HG03025 (cell line): ENCODE results near the gene CARMIL1.

Experiments used
- ATAC-seq: cut with Tn5 transposase; IDR thresholded peaks from one replicate; pipeline ENCODE4 v1.9.1; 2021; ENCODE audit warnings: mild to moderate bottlenecking, moderate library complexity; ENCODE audit not compliant: unreplicated experiment, low FRiP score

The CARMIL1 gene

DNA sequence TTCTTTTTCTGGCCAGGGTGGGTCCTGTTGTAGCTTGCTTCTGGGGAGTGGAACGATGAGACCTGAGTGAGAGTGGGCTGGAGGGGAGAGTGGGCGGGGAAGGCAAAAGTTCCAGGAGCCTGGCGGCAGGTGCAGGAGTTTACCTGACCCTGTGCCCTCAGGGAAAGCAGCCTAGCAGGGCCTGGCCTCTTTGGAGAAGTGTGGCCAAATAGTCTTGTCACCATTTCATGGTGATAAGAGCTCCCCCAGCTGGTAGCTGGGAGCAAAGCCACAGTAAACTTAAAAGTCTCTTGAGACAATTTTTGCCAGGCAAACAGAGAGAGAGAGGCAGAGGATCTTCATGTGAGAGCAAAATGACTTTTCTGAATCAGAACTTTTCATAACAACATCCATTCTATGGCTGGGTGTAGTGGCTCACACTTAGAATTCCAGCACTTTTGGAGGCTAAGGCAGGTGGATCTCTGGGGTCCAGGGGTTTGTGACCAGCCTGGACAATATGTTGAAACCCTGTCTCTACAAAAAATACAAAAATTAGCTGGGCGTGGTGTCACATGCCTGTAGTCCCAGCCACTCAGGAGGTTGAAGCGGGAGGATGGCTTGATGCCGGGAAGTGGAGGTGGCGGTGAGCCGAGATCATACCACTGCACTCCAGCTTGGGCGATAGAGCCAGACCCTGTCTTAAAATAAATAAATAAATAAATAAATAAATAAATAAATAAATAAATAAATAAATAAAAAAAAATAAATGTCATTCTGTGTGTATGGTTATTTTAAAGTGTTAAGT, 211.0 kb downstream of the CARMIL1 start:
- no peak for ATAC-seq

DNA sequence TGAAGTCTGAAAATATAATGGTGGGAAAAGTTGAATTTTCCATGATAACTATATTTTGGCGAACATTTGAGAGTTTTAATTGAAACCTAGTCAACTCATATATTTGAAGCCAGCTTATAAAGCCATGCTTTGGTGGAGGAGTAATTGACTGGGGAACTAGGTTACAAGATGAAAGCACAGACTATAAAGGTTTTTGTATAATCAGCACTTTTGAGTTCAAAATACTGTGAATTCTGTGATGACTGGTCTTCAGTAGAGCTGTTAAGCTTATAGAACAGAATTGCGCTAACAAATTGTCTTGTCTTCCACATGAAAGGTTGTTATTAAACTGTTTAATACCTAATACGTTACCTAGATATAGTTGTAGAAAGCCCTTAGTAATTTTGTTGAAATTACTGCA, 213.8 kb downstream of the CARMIL1 start:
- no peak for ATAC-seq

GRCh38 chr6:25494469-25494868, 215.3 kb downstream of the CARMIL1 start:
- no peak for ATAC-seq

- ATAC-seq = no peak
These were observed 218.3 kb downstream of the CARMIL1 start for GRCh38 chr6:25497383-25498040.

DNA sequence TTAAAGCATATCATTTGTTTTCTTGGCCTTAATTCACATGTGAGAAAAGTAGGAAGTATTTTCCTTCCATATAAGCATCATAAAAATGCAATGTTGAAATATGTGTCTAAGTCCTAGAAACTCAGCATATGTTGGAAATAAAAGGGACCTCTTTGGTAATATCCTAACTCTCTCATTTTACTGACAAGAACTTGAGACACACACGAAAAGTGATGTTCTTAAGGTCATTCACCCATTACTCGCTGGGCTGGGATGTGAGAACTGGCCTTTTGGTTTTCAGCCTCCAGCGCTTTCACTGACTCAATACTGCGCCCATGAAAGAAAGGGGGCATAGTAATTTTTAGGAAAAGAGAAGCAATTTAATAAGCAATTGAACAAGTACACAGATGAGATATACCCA, 219.3 kb downstream of the CARMIL1 start:
- ATAC-seq = no peak

GRCh38 chr6:25499615-25500235, 220.6 kb downstream of the CARMIL1 start:
- ATAC-seq = no peak

DNA sequence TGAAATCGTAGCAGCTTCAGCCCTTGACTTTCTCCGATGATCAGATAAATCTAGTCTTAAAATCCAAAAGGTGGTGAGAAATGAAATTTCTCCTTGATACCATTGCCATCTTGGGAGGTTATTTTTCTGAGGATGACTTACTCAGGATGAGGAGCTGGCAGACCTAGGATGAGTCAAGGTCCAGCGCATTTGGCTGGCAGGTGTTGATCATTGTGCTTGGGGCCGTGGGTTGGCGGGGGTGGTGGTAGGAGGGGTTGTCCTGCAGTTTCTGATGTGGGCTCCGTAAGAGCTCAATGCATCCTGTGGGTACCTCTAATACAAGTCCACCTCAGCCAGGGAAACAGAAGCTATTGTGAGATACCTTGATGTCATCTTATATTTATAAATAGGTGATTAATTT, 224.5 kb downstream of the CARMIL1 start:
- no peak for ATAC-seq

DNA sequence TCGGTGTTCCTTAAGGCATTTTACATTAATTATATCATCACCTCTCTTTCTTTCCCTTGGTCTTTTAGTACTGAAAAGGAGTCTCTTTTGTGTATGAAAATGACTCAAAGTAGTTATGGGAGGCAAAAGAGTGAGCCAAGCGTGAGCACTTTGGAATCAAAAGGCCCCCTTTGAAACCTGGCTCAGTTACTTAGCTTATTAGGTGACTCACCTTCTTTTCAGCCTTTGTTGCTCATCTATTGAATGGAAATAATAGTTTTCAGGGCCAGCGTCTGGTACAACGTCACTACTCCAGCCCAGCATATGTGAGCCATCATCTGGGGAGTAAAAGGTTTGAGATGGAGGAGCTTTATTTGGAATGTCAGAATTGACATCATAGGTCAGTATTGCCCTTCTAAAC, 225.5 kb downstream of the CARMIL1 start:
- ATAC-seq = no peak

- no peak for ATAC-seq
These were observed 226.8 kb downstream of the CARMIL1 start for GRCh38 chr6:25506020-25506419.

DNA sequence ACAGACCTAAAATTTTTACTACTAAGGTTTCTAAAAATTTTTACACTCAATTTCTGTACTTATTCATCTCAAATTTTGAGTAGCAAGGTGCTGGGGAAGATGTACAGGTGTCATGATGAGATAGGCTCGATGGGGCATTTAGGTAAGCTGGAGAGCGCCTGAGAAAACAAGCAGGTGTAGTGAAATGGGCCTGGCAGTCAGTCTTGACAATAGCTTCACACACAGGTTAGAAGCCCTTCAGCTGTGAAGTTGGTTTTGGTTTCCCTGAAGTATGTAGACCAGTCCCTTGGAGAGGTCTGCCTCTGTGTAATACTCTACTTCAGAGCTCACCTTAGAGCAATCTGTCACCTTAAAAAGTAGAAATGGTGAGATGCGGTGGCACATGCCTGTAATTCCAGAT, 228.9 kb downstream of the CARMIL1 start:
- no peak for ATAC-seq

GRCh38 chr6:25511376-25511775, 232.2 kb downstream of the CARMIL1 start:
- no peak for ATAC-seq

GRCh38 chr6:25512560-25512959, 233.4 kb downstream of the CARMIL1 start:
- no peak for ATAC-seq

- ATAC-seq = no peak
These were observed 240.7 kb downstream of the CARMIL1 start for GRCh38 chr6:25519856-25520255.

DNA sequence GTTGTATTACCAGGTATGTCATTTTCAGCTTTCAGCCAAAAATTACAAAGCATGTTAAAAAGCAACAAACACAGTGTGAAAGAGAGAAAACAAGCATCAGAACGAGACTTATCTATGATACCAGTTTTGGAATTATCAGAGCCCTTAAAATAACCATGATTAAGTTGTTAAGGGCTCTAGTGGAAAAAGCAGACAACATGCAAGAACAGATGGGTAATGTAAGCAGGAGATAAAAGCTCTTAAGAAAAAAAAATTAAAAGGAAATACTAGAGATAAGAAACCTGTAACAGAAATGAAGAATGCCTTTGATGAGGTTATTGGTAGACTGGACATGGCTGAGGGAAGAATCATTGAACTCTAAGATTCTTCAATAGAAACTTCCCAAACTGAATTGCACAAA, 245.4 kb downstream of the CARMIL1 start:
- no peak for ATAC-seq

DNA sequence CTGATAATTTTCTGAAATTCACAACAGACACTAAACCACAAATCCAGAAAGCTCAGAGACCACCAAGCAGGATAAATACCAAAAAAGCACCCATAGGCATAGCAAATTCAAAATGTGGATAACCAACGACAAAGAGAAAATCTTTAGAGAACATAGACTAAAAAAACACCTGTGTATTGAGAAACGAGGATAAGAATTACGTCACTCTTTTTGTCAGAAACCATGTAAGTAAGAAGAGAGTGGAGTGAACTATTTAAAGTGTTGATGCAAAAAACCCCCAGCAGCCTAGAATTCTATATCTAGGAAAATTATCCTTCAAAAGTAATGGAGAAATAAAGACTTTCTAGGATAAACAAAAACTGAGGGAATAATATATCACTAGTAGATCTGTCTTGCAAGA, 245.9 kb downstream of the CARMIL1 start:
- ATAC-seq = no peak

DNA sequence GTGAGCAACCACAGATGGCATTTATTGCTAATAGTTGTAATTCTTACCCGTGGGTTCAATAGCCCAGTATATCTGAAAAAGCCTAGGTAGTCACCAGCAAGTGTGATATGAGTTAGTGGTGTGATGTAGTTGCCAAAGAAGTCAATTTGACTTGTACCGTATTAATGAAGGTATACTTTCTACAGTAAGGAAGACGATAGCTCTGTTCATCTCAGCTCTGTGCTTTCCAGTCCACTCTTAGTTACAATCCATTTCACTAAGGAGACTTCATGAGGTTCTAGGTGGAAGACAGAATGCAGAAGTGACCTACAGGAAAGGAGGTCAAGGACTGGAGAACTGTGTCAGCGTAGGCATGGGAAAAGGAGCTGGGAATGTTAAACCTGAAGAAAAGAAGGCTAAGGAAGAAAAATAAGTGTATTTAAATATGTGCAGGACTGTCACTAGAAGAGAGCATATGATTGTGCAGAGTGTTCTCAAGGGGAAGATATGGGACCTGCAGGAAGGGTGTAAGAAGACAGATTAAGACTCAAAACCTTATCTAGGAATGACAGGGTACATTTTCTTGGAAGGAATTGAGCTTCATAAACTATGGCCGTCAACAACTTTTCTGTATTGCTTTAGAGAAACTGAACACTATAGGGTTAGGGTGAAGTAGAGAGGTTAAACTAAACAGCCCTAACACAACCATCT, 255.9 kb downstream of the CARMIL1 start:
- ATAC-seq = no peak

DNA sequence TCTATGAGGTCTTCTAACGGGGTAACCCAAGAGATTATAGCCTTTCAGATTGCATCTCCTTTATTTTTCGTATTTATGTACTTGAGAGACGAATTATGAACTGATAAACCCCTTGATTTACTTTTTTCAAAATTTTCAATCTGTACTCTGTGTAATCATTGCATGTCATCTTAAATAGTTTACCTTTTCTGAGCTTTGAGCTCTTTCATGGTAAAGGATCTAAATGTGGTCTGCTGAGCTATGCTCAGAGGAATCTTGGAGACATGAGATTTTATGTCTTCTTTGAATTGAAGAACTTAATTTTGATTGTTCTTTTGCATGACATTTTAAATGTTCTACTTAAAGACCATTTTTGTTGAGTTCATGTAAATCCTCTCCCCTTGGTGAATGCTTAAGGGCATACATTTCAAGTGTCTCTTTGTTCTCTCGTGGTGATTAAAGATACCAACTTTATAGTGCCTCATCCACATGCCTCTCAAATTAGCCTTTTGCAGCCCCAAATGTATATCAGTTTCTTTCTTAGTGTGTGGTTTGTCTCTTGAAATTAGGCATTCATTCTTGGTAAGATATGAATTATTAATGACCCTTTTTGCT, 256.6 kb downstream of the CARMIL1 start:
- ATAC-seq = no peak

DNA sequence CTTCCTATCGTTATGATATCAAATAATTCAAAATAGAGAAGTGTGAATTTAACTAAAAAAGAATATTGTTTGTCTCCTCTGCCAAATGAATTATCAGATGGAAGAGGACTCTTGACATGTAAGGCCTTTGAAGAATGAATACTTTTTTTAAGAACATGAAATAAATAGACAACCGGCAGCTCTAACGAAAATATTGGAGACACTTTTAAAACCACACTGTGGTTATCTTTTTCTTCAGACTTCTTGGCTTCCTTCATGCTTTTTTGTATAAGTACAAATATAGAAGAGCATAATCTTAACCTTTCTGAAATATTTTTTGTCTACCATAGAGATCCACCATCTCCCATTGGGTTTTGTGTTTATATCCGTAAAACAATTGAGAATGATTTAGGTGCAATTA, 257.6 kb downstream of the CARMIL1 start:
- ATAC-seq = no peak

DNA sequence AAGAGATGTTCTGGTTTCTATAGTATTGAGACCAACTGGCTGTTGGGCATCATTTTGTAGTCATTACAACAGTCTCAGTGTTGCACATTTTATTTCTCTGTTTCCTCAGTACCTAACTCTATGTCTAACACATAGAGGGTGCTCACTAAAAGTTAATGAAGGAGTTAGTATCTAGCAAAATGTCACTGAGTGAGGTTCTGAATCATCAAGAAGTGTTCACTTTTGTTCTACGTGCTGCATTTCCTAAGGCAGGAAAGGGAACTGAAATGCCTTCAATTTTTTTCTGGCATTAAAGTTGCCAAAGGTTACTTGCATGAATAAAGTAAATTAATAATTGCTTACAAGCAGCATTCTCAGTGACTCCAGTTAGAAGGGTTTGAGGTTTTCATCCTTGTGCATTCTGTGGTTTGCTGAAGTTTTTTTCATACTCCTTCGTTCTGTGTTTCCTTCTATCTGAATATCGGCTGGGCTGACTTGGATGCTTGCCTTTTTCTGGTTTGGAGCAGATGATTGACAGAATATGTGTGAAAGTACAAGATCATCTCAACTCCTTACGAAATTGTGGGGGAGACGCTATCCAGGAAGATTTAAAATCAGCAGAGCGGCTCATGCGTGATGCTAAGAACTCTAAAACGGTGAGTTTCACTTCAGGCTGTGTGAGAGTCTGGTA, 258.3 kb downstream of the CARMIL1 start:
- no peak for ATAC-seq

DNA sequence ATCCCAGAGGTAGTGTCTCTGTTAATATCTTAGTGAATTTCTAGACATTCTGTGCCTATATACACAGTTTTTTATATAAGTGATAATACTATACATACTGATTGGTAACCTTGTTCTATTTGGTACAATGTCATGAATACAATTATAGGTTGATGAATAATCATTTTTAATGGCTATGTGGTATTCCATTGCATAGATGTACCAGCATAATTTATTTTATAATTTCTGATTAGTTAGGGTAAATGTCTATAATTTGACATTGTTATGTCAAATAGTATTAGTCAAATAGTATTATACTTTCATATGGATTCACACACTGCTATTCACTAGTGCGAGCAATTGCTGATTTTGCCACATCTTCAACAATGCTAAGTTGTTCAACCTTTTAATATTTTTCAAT, 262.1 kb downstream of the CARMIL1 start:
- ATAC-seq = no peak
